GM23338 (cell line): ENCODE data around the gene CDC40. TPM values are rescaled to one million over a fixed set of nuclear protein-coding genes. Genes with fewer than 3 reads are reported as not detected.
A peak's percentile ranks its signal among the peaks of the same experiment; 100 is the strongest.

Experiments
- ATAC-seq: fragments of 200-7000 bp; cut with Tn5 transposase; 3 replicates; pipeline ENCODE4 v1.9.1; 2020
- DNase-seq: peaks from one replicate; pipeline ENCODE4 v3.0.0-alpha.2; 2015; ENCODE audit warnings: low spot score
- H2AFZ ChIP-seq: fragments of 200-600 bp; sonication (generic); 2 replicates; pipeline ENCODE4 v1.8.0; 2016; ENCODE audit warnings: antibody characterized with exemption, mild to moderate bottlenecking, moderate library complexity
- H3F3A ChIP-seq: fragments of 200-600 bp; sonication (generic); replicated peaks from 2 replicates; pipeline ENCODE4 v1.8.0; 2017; ENCODE audit warnings: antibody characterized with exemption, mixed run types, low read depth
- H3K27ac ChIP-seq: fragments of 200-600 bp; sonication (generic); 2 replicates; pipeline ENCODE4 v1.6.1; 2016; ENCODE audit warnings: low read depth
- H3K27me3 ChIP-seq: fragments of 200-600 bp; sonication (generic); 2 replicates; pipeline ENCODE4 v1.8.0; 2016; ENCODE audit warnings: mild to moderate bottlenecking, mixed run types, moderate library complexity; ENCODE audit not compliant: insufficient read depth
- H3K36me3 ChIP-seq: fragments of 200-600 bp; sonication (generic); 2 replicates; pipeline ENCODE4 v1.8.0; 2016; ENCODE audit warnings: mild to moderate bottlenecking; ENCODE audit not compliant: insufficient read depth
- H3K4me1 ChIP-seq: fragments of 200-600 bp; sonication (generic); 2 replicates; pipeline ENCODE4 v1.8.0; 2016; ENCODE audit warnings: mild to moderate bottlenecking, moderate library complexity; ENCODE audit not compliant: insufficient read depth
- H3K4me2 ChIP-seq: fragments of 200-600 bp; sonication (generic); 2 replicates; pipeline ENCODE4 v1.7.1; 2017; ENCODE audit warnings: mixed run types
- H3K4me3 ChIP-seq: fragments of 200-600 bp; sonication (generic); 2 replicates; pipeline ENCODE4 v1.6.1; 2016; ENCODE audit warnings: mixed run types
- H3K79me2 ChIP-seq: fragments of 200-600 bp; sonication (generic); replicated peaks from 2 replicates; pipeline ENCODE4 v1.8.0; 2017; ENCODE audit warnings: mild to moderate bottlenecking; ENCODE audit not compliant: insufficient read depth
- H3K9me2 ChIP-seq: fragments of 200-600 bp; sonication (generic); 2 replicates; pipeline ENCODE4 v1.8.0; 2017; ENCODE audit not compliant: insufficient read depth
- H4K20me1 ChIP-seq: fragments of 200-600 bp; sonication (generic); replicated peaks from 2 replicates; pipeline ENCODE4 v1.8.0; 2017; ENCODE audit warnings: mild to moderate bottlenecking; ENCODE audit not compliant: insufficient read depth
- H3K27ac Mint-ChIP-seq: 2 replicates; pipeline ENCODE4 v1.8.0; 2020; ENCODE audit warnings: inconsistent platforms, mild to moderate bottlenecking, moderate library complexity, mixed read lengths
- H3K27me3 Mint-ChIP-seq: 3 replicates; pipeline ENCODE4 v1.8.0; 2022; ENCODE audit warnings: low read depth, mild to moderate bottlenecking, moderate library complexity, mixed read lengths, inconsistent platforms; ENCODE audit not compliant: insufficient read depth, poor library complexity
- H3K36me3 Mint-ChIP-seq: 3 replicates; pipeline ENCODE4 v1.8.0; 2021; ENCODE audit warnings: low read depth, mild to moderate bottlenecking, inconsistent platforms, moderate library complexity, mixed read lengths
- H3K4me1 Mint-ChIP-seq: 3 replicates; pipeline ENCODE4 v1.8.0; 2020; ENCODE audit warnings: mild to moderate bottlenecking, inconsistent platforms, mixed read lengths
- H3K4me3 Mint-ChIP-seq: 3 replicates; pipeline ENCODE4 v1.8.0; 2021; ENCODE audit warnings: moderate library complexity, mild to moderate bottlenecking, inconsistent platforms, mixed read lengths
- H3K9me3 Mint-ChIP-seq: 3 replicates; pipeline ENCODE4 v1.8.0; 2020; ENCODE audit warnings: moderate library complexity, mild to moderate bottlenecking, inconsistent platforms, mixed read lengths
- CREB1 ChIP-seq: fragments of 250-450 bp; sonication (Bioruptor Pico); IDR thresholded peaks from 2 replicates; pipeline ENCODE4 v1.5.0; 2020; ENCODE audit warnings: low read depth, mild to moderate bottlenecking, moderate library complexity
- EZH2 ChIP-seq: fragments of 200-600 bp; sonication (generic); IDR thresholded peaks from one replicate; pipeline ENCODE4 v1.8.0; 2017; ENCODE audit warnings: antibody characterized with exemption, mild to moderate bottlenecking, low read depth; ENCODE audit not compliant: unreplicated experiment
- EZH2phosphoT487 ChIP-seq: fragments of 200-600 bp; sonication (generic); IDR thresholded peaks from one replicate; pipeline ENCODE4 v1.8.1; 2018; ENCODE audit warnings: antibody characterized with exemption; ENCODE audit not compliant: unreplicated experiment
- NANOG ChIP-seq: IDR thresholded peaks from 2 replicates; pipeline ENCODE4 v1.6.1; 2016; ENCODE audit warnings: antibody characterized with exemption, borderline replicate concordance
- POLR2AphosphoS5 ChIP-seq: IDR thresholded peaks from 2 replicates; pipeline ENCODE4 v1.6.1; 2016; ENCODE audit warnings: antibody characterized with exemption, low read depth
- STAT1 ChIP-seq: IDR thresholded peaks from one replicate; pipeline ENCODE4 v1.6.1; 2016; ENCODE audit warnings: antibody characterized with exemption; ENCODE audit not compliant: unreplicated experiment
- ZNF331 ChIP-seq: fragments of 250-450 bp; sonication (Bioruptor Pico); IDR thresholded peaks from 2 replicates; pipeline ENCODE4 v1.5.0; 2020; ENCODE audit warnings: low read depth, mild to moderate bottlenecking, moderate library complexity
- ZNF462 ChIP-seq: fragments of 250-450 bp; sonication (Bioruptor Pico); IDR thresholded peaks from 2 replicates; pipeline ENCODE4 v1.5.0; 2020; ENCODE audit warnings: mild to moderate bottlenecking, moderate library complexity
- polyA plus RNA-seq: library from polyadenylated mRNA; unstranded; fragments of >200 nt; fragmentation: Nextera tagmentation; extraction: Ambion mirVana; gene quantifications from 2 replicates; pipeline ENCODE4 v1.2.1, GENCODE V29; 2016
- total RNA-seq: library from RNA; depleted of rRNA; stranded (reverse); fragments of >200 nt; shearing (Covaris generic); gene quantifications from 2 replicates; pipeline ENCODE4 v1.2.3, GENCODE V29; 2014
- TF ChIP-seq, protein P1 (sequence below): IDR thresholded peaks from 2 replicates; pipeline ENCODE4 v1.6.1; 2016; ENCODE audit warnings: antibody characterized with exemption

CDC40 gene
- total and polyA plus RNA-seq, 2 experiments from 2014 or later: 28.9 to 58.4 TPM

GRCh38 chr6:110170081-110170480 lies 10.1 kb upstream of the CDC40 start (continued):
- no peak for TF ChIP-seq ZNF462 (CRISPR knock-in tag)
- TF ChIP-seq, protein P1, sequence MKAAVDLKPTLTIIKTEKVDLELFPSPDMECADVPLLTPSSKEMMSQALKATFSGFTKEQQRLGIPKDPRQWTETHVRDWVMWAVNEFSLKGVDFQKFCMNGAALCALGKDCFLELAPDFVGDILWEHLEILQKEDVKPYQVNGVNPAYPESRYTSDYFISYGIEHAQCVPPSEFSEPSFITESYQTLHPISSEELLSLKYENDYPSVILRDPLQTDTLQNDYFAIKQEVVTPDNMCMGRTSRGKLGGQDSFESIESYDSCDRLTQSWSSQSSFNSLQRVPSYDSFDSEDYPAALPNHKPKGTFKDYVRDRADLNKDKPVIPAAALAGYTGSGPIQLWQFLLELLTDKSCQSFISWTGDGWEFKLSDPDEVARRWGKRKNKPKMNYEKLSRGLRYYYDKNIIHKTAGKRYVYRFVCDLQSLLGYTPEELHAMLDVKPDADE: no peak
- TF ChIP-seq POLR2AphosphoS5: no peak
- TF ChIP-seq EZH2: no peak
- no peak for TF ChIP-seq CREB1 (CRISPR knock-in tag)
- TF ChIP-seq STAT1: no peak
- TF ChIP-seq NANOG: no peak
- TF ChIP-seq EZH2phosphoT487: no peak
- TF ChIP-seq ZNF331: no peak

GRCh38 chr6:110173506-110174132 lies 6.6 kb upstream of the CDC40 start:
- Histone ChIP-seq H3K4me2 (no peak overlapping the region), H3K79me2 (peaks cover 100% of the 10 kb centered on the region), H2AFZ (no peak overlapping the region), H3K4me1 (peaks cover 47% of the 10 kb centered on the region), H3K36me3 (no peaks in the 10 kb centered on the region), H4K20me1 (peaks cover 21% of the 10 kb centered on the region), H3K4me3 (no peak overlapping the region), H3K27me3 (no peaks in the 10 kb centered on the region), H3K27ac (no peak overlapping the region), H3F3A (no peaks in the 10 kb centered on the region), H3K9me2 (no peaks in the 10 kb centered on the region)
- Mint-ChIP-seq H3K36me3 (no peaks in the 10 kb centered on the region), H3K27ac (peak overlapping the region; percentile 2; the same call in 1 of the 2 replicates), H3K4me1 (peaks cover 24% of the 10 kb centered on the region), H3K9me3 (no peaks in the 10 kb centered on the region), H3K27me3 (no peaks in the 10 kb centered on the region), H3K4me3 (no peak overlapping the region)
- DNase-seq (peak; percentile 35), ATAC-seq (peak; percentile 66)
- no peak for TF ChIP-seq ZNF462 (CRISPR knock-in tag)
